GM21576 (cell line): ENCODE measurements around the gene TENT5C.
A peak's percentile ranks its signal among the peaks of the same experiment; 100 is the strongest.
"Not testable (repeated sequence)": the region's sequence is repeated elsewhere in the genome, so short reads cannot be mapped to it uniquely, and the experiment has no call there.

Source experiments
- ATAC-seq: cut with Tn5 transposase; IDR thresholded peaks from one replicate; pipeline ENCODE4 v1.9.1; 2021; ENCODE audit warnings: mild to moderate bottlenecking, moderate library complexity; ENCODE audit not compliant: unreplicated experiment

The TENT5C gene

GRCh38 chr1:117605774-117606648 lies at the start of gene TENT5C:
TENT5C (plus strand) TSS chr1:117606048; CDS start chr1:117622869, 16,821 bp downstream.
- ATAC-seq = peak; percentile 82

DNA sequence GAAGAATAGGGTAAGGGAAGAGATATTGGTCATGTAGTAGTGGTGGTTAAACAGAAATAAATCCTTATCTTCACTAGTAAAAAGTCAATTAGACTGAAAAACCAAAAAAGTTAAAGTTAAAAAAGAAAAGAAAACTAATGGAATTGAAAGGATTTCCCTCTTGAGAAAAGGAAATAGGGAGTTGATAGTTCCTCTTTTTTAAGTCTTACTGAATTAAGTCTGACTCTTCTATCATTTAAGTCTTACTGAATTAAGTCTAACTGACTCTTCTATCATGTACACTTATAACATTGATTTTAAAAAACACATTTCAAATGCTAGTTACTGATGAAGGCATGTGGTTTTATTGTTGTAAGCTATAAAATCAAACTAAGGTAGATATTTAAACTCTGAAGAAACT lies 49.5 kb upstream of the TENT5C start:
- no peak for ATAC-seq

- no peak for ATAC-seq
Observed at GRCh38 chr1:117556976-117557375, 48.9 kb upstream of the TENT5C start.

DNA sequence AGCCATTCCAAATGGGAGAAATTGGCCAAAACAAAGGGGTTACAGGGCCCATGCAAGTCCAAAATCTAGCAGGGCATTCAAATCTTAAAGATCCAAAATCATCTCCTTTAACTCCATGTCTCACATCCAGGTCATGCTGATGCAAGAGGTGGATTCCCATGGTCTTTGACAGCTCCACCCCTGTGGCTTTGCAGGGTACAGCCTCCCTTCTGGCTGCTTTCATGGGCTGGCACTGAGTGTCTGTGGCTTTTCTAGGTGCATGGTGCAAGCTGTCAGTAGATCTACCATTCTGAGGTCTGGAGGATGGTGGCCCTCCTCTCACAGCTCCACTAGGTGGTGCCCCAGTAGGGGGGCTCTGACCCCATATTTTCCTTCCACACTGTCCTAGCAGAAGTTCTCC lies 47.4 kb upstream of the TENT5C start:
- ATAC-seq = not testable (repeated sequence)

- ATAC-seq = no peak
Observed at GRCh38 chr1:117559139-117559538, 46.7 kb upstream of the TENT5C start.

GRCh38 chr1:117559985-117560384 lies 45.9 kb upstream of the TENT5C start:
- no peak for ATAC-seq

- no peak for ATAC-seq
Observed at GRCh38 chr1:117561071-117561470, 44.8 kb upstream of the TENT5C start.

DNA sequence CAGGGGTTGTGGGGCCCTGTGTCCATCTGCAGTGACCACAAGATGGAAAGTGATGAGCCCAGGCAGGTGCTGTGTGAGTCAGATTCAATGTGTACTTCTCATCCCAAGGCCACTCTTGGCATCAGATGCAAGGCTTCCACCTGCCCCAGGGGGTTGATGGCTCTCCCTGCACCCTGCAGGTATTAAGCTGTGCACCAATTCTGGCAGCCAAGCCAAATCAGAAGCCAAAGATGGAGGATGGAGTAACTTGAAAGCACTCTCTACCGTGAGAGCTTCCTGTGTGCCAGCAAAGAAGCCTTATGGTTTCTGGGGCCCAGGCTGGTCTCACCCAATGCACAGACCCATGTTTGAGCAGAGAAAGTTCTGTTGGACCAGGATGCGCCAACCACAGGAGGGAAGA lies 44.3 kb upstream of the TENT5C start:
- no peak for ATAC-seq

GRCh38 chr1:117562581-117563491 lies 43.0 kb upstream of the TENT5C start:
- ATAC-seq = no peak

DNA sequence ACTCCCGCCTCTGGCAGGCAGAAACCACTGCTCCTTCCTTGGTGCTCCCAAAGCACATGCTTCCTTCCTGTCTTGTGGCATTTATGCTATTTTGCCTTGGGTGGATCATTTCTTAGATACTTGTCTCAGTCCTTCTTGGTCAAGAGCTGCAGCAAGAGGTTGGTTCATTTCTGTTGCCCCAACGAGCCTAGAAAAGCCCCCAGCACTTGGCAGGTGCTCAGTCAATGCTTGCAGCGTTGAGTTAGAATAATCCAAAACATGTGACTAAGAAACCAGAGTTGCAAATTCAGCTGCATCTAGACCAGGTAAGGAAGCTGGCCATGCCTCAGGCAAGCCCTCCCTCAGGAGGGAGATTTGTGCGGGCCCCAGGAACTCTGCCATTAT lies 42.4 kb upstream of the TENT5C start:
- no peak for ATAC-seq

DNA sequence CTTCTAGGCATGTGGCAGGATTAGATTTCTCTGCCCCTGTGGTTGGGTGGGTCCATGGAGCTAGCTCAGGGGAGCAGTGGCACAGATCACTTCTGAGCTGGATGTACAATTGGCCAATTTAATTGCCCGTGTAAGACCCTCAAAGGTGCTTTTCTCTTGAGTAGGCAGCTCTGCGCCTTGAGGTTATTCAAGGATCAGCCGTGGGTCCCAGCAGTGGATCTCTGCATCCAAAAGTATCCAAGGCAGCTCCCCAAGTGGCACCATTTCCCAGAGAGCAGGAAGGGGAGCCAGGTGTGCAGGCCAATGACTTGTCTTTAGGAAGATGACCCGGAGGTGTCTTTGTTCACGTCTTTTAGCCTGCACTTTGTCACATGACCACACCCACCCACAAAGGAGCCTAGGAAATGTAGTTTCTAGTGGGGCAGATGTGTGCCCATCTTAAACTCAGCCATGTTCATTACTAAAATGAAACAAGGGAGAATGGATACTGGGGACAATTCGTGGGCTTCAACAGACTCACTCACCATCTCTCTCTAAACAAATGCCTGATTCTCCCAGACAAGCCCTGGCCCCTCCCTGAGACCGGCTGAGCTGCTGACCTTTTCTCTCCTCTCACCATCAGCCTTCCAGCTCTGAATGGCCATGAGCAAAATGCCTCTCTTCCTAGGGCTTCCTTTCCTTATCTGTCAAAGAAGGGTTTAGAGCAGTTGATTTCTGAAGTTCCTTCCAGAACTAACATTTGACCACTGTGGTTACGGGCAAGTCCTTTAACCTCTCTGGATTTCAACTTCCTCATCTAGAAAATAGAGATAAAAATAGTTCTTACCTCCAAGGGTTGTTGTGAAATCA lies 41.4 kb upstream of the TENT5C start:
- ATAC-seq = no peak

GRCh38 chr1:117565076-117565556 lies 40.7 kb upstream of the TENT5C start:
- no peak for ATAC-seq

DNA sequence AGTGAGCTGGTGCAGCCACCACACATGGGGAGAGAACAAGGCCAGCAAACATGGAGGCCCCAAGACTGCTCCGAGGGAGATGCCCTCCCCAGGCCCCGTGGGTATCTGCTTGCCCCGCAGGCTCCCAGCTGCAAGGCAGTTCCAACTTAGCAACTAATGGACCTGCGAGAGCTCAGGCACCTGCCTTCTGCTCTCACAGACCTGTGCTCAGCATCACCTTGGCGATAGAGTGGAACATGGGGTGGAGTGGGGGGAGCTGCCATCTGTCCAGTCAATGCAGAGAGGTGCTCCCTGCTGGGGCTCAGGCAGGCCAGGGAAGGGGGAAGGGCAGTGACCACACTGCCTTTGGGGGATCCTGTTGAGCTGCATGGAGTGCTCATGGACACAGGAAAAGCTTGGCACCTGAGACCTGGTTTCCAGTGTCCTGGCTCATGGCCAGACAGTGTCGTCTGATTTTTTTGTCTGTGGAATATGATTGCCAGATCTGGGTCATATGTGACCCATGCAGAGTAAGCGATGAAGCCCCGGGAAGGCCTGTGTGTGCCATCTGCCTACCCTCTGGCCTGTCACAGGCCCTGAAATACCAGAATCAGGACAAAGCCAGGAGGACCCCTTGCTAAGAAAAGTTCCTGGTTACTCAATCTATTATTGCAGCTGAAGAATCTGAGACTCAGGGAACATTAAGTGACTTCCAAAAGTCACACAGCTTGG lies 39.9 kb upstream of the TENT5C start:
- no peak for ATAC-seq

DNA sequence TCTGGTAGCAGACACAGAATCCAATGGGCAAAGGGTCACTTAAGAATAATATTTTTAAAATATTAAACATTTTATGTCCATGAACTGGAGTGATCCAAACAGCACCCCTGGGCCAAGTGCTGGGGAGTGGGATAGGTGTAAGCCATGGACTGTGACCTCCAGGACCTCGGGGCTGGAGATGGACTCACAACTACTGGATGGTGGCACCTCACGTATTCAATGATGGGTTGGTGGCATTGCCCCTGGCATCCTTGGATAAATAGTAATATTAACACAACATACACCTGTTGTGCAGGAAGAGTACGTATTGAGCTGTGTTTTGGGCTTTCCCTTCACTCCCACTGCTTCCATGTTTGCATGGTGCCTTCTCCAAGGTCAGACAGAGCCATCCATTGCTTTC lies 39.3 kb upstream of the TENT5C start:
- no peak for ATAC-seq

GRCh38 chr1:117567435-117567834 lies 38.4 kb upstream of the TENT5C start:
- no peak for ATAC-seq

DNA sequence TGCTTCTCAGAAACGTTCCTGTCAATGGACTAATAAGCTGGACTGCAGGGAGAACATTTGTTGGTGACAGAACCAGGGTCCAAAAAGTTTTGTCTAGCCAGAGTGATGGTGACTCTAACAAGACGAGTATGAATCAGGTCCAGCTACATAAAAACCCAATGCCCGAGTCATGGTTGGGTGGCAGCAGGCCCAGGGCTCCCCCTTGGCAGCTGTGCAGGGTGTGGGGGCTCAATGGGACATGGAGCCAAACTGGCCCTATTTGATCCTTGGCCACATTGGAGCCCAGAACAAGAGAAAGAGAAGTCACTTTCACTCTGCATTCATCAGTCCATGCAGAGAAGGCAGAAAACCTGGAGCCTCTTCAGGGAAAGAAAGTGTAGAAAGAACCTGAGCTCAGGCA lies 37.9 kb upstream of the TENT5C start:
- no peak for ATAC-seq

DNA sequence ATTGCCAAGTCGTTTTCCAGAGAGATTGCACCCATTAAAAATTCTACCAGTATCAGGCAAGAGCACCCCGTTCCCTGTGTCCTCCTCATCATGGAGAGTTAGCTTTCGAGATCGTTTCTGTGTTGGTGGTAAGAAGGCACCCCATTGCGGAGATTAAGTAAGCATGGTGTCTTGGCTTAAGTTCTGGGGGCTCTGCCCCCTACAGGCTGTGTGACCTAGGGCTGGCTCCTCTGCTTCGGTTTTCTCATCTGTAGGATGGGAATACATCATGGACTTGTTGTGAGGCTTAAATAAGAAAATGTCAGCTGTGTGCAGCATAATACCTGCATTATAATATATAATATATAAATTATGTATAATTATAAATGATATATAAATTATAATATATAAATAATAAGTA lies 36.8 kb upstream of the TENT5C start:
- no peak for ATAC-seq

DNA sequence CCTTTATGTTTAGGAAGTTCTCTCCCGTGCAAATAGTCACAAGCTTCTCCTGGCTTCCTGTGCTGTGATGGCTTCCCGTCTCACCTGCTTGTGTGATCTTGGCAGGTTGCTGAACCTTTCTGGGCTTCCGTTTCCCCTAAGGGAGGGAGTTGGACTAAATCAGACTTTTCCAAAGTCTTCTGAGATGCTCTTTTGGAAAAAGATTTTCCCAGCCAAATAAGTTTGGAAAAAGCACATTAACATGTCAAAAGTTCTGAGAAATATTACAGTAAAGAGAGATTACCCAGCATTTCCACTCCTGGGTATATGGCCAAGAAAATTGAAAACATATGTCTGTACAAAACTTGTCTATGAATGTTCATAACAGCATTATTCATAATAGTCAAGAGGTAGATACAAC lies 36.0 kb upstream of the TENT5C start:
- no peak for ATAC-seq

GRCh38 chr1:117570988-117571409 lies 34.8 kb upstream of the TENT5C start:
- ATAC-seq = no peak

DNA sequence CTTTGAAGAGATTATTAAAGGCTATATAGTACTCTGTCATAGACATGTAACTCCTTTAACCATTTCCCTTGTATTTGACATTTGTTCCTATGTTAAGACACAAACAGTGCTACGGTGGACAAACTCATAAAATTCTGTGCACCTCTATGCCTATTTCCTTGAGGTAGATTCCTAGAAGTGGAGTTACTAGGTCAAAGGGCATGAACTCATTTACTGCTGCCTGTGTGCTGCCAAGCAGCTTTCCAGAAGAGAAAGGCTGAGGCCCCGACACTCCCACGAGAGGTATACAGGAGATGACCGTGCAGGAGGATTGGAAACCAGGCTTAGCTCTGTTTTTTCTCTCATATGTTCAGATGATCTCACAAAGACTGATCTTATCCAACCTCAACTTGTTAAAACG lies 34.4 kb upstream of the TENT5C start:
- no peak for ATAC-seq
